Suprapubic skin (tissue), 4 donors: ENCODE results near the gene ZNRF4.

Experiments used
- EP300 ChIP-seq: sonication (generic); formaldehyde crosslinking; IDR thresholded peaks from one replicate; pipeline ENCODE4 v1.6.1; 2017; ENCODE audit warnings: antibody characterized with exemption
- POLR2A ChIP-seq, 2 donors: fragments of 450-650 bp; IDR thresholded peaks; one replicate each; pipeline ENCODE4 v1.6.1; 2017; ENCODE audit warnings: antibody characterized with exemption in 2 of 2, mild to moderate bottlenecking in 2 of 2, moderate library complexity in 2 of 2
- POLR2AphosphoS5 ChIP-seq, 3 donors: sonication (generic); formaldehyde crosslinking; IDR thresholded peaks; one replicate each; pipeline ENCODE4 v1.6.1; 2017; ENCODE audit warnings: antibody characterized with exemption in 3 of 3
- TF ChIP-seq, protein P1 (sequence below), 2 donors: fragments of 200-600 bp in 1 of 2; fragments of 450-650 bp in 1 of 2; sonication (generic) in 1 of 2; IDR thresholded peaks; one replicate each; pipeline ENCODE4 v1.5.1; 2016 to 2019; ENCODE audit warnings: antibody characterized with exemption in 2 of 2, mild to moderate bottlenecking in 1 of 2, moderate library complexity in 1 of 2

- TF ChIP-seq, protein P1, sequence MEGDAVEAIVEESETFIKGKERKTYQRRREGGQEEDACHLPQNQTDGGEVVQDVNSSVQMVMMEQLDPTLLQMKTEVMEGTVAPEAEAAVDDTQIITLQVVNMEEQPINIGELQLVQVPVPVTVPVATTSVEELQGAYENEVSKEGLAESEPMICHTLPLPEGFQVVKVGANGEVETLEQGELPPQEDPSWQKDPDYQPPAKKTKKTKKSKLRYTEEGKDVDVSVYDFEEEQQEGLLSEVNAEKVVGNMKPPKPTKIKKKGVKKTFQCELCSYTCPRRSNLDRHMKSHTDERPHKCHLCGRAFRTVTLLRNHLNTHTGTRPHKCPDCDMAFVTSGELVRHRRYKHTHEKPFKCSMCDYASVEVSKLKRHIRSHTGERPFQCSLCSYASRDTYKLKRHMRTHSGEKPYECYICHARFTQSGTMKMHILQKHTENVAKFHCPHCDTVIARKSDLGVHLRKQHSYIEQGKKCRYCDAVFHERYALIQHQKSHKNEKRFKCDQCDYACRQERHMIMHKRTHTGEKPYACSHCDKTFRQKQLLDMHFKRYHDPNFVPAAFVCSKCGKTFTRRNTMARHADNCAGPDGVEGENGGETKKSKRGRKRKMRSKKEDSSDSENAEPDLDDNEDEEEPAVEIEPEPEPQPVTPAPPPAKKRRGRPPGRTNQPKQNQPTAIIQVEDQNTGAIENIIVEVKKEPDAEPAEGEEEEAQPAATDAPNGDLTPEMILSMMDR (IDR thresholded peaks at IDR 0.05), result no peak
- TF ChIP-seq POLR2A (IDR thresholded peaks at IDR 0.05), result no peak
- no peak for TF ChIP-seq EP300
- TF ChIP-seq POLR2AphosphoS5 (IDR thresholded peaks at IDR 0.05), result no peak
Measured at GRCh38 chr19:5477451-5478215, 22.4 kb downstream of the ZNRF4 start.
